Measurements from ENCODE around the gene DYNC1I2. TPM values are rescaled to one million over a fixed set of nuclear protein-coding genes. Genes with fewer than 3 reads are reported as not detected.

DYNC1I2 gene
- total RNA-seq, 3 donors from 2014 or later = 91.2 to 116 (median 113) TPM

DNA sequence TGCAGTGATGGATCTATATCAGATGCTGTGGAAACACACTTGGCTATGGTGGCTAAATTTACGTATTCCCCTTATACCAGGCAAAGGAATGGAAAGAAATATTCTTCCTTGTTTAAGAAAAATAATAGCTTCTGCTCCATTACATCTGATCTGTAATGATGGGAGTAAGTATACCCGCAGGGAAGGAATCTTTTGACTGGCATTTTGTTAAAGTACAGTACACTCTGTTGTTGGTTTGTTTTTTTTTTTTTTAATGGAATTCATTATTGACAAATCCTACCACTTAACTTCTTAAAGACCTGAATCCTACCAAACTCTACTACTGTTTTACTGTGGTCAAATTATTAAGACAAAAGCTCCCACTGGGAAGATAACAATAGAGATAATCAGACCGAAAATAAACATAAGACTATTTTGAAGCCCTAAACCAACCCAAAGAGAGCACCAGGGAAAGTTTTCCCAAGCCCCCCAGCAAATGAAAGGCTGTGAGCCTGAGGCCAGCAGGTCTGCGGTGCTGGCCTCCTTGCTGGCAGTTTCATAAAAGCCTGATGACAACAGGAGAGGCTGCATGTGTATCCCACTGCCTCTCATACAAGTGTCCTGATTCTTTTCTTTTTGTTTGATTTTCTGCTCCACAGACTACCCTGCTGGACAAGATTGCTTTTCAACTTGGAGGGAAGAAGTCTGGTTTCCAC, 105.8 kb downstream of the DYNC1I2 start:
- DNase-seq (no peak), ATAC-seq (no peak)
- no peaks in the 10 kb centered on the region for H3K36me3 ChIP-seq (ENCODE audit: low read depth)
- intact Hi-C loops (cut with DNase I, micrococcal nuclease) = no loop called here
- TF ChIP-seq, protein P1, sequence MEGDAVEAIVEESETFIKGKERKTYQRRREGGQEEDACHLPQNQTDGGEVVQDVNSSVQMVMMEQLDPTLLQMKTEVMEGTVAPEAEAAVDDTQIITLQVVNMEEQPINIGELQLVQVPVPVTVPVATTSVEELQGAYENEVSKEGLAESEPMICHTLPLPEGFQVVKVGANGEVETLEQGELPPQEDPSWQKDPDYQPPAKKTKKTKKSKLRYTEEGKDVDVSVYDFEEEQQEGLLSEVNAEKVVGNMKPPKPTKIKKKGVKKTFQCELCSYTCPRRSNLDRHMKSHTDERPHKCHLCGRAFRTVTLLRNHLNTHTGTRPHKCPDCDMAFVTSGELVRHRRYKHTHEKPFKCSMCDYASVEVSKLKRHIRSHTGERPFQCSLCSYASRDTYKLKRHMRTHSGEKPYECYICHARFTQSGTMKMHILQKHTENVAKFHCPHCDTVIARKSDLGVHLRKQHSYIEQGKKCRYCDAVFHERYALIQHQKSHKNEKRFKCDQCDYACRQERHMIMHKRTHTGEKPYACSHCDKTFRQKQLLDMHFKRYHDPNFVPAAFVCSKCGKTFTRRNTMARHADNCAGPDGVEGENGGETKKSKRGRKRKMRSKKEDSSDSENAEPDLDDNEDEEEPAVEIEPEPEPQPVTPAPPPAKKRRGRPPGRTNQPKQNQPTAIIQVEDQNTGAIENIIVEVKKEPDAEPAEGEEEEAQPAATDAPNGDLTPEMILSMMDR (IDR thresholded peaks at IDR 0.05) = no peak
- no peaks in the 10 kb centered on the region for H3K4me1 ChIP-seq (ENCODE audit: low read depth)
- no peaks in the 10 kb centered on the region for H3K9me3 ChIP-seq
- no peak overlapping the region for H3K4me3 ChIP-seq

DNA sequence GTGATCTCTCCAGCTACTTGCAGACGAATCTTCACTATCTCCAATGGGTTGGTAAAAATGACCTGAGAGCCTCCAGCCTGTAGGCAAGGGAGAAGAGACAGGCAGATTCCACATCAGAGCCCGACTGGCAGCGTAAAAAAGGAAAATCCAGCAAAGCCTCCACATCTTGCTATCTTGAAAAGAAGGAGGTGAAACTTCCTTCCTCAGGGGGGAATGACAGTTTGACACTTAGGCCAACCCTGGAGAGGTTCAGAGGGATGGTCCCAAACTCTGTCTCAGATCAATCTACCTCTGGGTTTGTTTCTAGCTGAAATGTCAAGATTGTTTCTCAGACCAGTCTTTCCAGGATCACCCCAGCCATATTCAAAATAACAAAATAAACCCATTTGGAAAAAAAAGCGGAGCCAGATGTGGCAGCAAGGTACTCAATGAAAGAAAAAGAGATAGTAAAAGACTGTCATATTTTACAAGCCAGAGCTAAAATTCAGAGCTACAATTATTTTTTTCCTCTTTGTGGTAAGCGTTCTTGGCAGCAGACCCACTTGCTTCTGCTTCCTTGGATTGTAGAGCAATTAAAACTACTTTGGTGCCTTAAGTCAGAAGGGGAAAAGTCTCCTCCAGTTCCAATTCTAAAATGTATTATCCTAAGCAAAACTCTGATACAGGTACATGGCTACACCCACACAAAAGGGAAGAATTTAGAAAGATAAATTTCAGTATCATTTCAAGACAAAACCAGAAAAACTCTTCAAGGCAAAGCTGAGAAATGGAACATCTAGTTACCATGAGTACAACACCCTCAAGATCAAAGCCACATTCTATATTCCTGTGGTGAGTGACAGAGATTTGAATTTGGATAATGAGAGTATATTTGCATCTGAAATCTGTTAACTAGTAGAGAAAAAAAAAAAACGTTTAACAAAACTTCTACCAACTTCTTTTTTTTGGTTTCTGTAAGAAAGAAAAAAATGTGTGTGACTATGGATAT, 106.7 kb downstream of the DYNC1I2 start:
- no peak for DNase-seq
- H3K9me3 ChIP-seq = no peaks in the 10 kb centered on the region
- intact Hi-C loops (cut with DNase I, micrococcal nuclease) = no loop called here
- no peak for ATAC-seq
- no peak overlapping the region for H3K4me3 ChIP-seq
- H3K4me1 ChIP-seq (ENCODE audit: low read depth) = no peaks in the 10 kb centered on the region
- H3K36me3 ChIP-seq (ENCODE audit: low read depth) = no peaks in the 10 kb centered on the region
- TF ChIP-seq, protein P1 (IDR thresholded peaks at IDR 0.05) = no peak

DNA sequence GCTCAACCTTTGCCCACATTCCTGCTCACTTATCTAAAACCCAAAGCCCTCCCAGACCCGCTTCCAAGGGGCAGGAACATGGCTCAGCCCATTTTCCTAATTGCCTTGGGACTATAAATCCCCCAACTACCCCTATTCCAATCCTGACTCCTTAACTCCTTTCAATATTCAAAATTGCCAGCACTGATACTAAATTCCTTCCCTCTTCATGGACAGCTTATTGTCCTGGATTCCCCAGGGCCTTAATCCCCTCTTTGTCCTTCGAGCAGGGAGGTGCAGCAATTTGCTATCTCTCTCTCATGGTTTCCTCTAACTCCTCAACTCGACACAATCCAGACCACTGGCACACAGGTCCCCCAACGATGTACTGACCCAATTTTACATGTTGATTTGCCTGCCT, 107.6 kb downstream of the DYNC1I2 start:
- Histone ChIP-seq H3K4me3 (no peak overlapping the region), H3K4me1 (ENCODE audit: low read depth) (no peaks in the 10 kb centered on the region), H3K36me3 (ENCODE audit: low read depth) (no peaks in the 10 kb centered on the region), H3K9me3 (no peaks in the 10 kb centered on the region)
- DNase-seq (no peak), ATAC-seq (no peak)
- TF ChIP-seq, protein P1 (IDR thresholded peaks at IDR 0.05) = no peak
- intact Hi-C loops (cut with DNase I, micrococcal nuclease) = no loop called here

Other genes with a start within 250 kb of the DYNC1I2 start
- 100 to 1,000 TPM in 1 of 3 donors, 10 to 100 TPM in 2; 24.7 to 103 (median 36.5) TPM for gene CYBRD1, start 165.0 kb upstream of the DYNC1I2 start, total RNA-seq
- 10 to 100 TPM; 19.9 to 44.2 (median 22.3) TPM for gene SLC25A12, start 206.8 kb downstream of the DYNC1I2 start, total RNA-seq
- gene HAT1, start 235.0 kb downstream of the DYNC1I2 start, total RNA-seq = 10 to 100 TPM; 22.2 to 30.9 (median 30.5) TPM